Smooth muscle cell (in vitro differentiated cells): Measurements from ENCODE around the gene RSPH10B. TPM values are rescaled to one million over a fixed set of nuclear protein-coding genes. Genes with fewer than 3 reads are reported as not detected.
"Not testable (repeated sequence)": the region's sequence is repeated elsewhere in the genome, so short reads cannot be mapped to it uniquely, and the experiment has no call there.

ENCODE experiments used
- DNase-seq: peaks from one replicate; lab custom pipeline; 2025; ENCODE audit not compliant: unreplicated experiment; lab: John Stamatoyannopoulos, UW
- H2AFZ ChIP-seq: fragments of 200-600 bp; sonication (generic); 2 replicates; pipeline ENCODE4 v1.6.0; 2016; ENCODE audit warnings: antibody characterized with exemption, low read depth, mild to moderate bottlenecking
- H3F3A ChIP-seq: fragments of 200-600 bp; sonication (generic); 2 replicates; pipeline ENCODE4 v1.6.0; 2017; ENCODE audit warnings: antibody characterized with exemption, low read depth
- H3K27ac ChIP-seq: fragments of 200-600 bp; sonication (generic); 2 replicates; pipeline ENCODE4 v1.5.1; 2016; ENCODE audit warnings: low read depth, mild to moderate bottlenecking
- H3K27me3 ChIP-seq: fragments of 200-600 bp; sonication (generic); 2 replicates; pipeline ENCODE4 v1.6.1; 2016; ENCODE audit warnings: low read depth, mild to moderate bottlenecking
- H3K36me3 ChIP-seq: fragments of 200-600 bp; sonication (generic); 2 replicates; pipeline ENCODE4 v1.5.1; 2016; ENCODE audit warnings: low read depth
- H3K4me1 ChIP-seq: fragments of 200-600 bp; sonication (generic); 2 replicates; pipeline ENCODE4 v1.5.1; 2016; ENCODE audit warnings: low read depth
- H3K4me2 ChIP-seq: fragments of 200-600 bp; sonication (generic); 2 replicates; pipeline ENCODE4 v1.6.0; 2016; ENCODE audit warnings: mild to moderate bottlenecking
- H3K4me3 ChIP-seq: fragments of 200-600 bp; sonication (generic); 2 replicates; pipeline ENCODE4 v1.5.1; 2016; ENCODE audit warnings: mild to moderate bottlenecking
- H3K79me2 ChIP-seq: fragments of 200-600 bp; sonication (generic); 2 replicates; pipeline ENCODE4 v1.6.0; 2016; ENCODE audit warnings: low read depth, mild to moderate bottlenecking
- H3K9ac ChIP-seq: fragments of 200-600 bp; sonication (generic); 2 replicates; pipeline ENCODE4 v1.6.0; 2016; ENCODE audit warnings: low read depth
- H3K9me3 ChIP-seq: fragments of 200-600 bp; sonication (generic); replicated peaks from 2 replicates; pipeline ENCODE4 v1.5.1; 2016; ENCODE audit warnings: low read depth
- H4K20me1 ChIP-seq: fragments of 200-600 bp; sonication (generic); 2 replicates; pipeline ENCODE4 v1.6.0; 2016; ENCODE audit warnings: low read depth
- CTCF ChIP-seq: fragments of 200-600 bp; sonication (generic); IDR thresholded peaks from 2 replicates; pipeline ENCODE4 v1.5.1; 2017; ENCODE audit warnings: borderline replicate concordance, mild to moderate bottlenecking, antibody characterized with exemption; ENCODE audit not compliant: insufficient read depth, poor library complexity, severe bottlenecking
- WGBS: methylation state at CpG from one replicate; pipeline ENCODE4 v1.1.7; 2016; ENCODE audit warnings: low lambda C conversion rate; 5-methylcytosine and 5-hydroxymethylcytosine counted together
- polyA plus RNA-seq: library from polyadenylated mRNA; unstranded; fragments of >200 nt; fragmentation: Nextera tagmentation; extraction: Ambion mirVana; gene quantifications from 2 replicates; pipeline ENCODE4 v1.2.1, GENCODE V29; 2016
- total RNA-seq: library from RNA; depleted of rRNA; stranded (reverse); fragments of >200 nt; gene quantifications from 2 replicates; pipeline ENCODE4 v1.2.3, GENCODE V29; 2014

RSPH10B gene
- total and polyA plus RNA-seq, 2 experiments from 2014 or later = 0.04 TPM; not detected in 1

DNA sequence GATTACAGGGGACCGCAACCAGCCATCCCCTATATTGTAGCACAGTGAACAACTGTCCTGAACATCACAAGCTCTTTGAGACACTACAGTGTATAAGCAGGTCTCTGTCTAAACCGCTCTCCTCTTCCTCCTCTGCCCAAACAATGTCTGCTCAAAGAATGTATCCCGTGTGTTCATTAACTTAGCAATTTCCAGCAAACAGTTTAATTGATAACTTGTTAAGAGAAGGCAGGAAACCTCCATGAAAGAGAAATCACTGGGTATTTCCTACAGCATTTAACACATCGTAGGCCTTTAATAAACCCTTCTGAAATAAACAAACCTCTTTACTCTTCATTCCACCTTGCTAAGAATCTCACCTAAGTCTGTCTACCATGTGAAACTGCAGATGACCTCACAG, 36.9 kb upstream of the RSPH10B start:
- Histone ChIP-seq H3K9ac (no peak overlapping the region), H3K27ac (no peak overlapping the region), H3K27me3 (no peaks in the 10 kb centered on the region), H3F3A (no peaks in the 10 kb centered on the region), H3K36me3 (no peaks in the 10 kb centered on the region), H3K4me2 (no peak overlapping the region), H2AFZ (no peak overlapping the region), H3K4me1 (peaks cover 3% of the 10 kb centered on the region), H3K9me3 (no peaks in the 10 kb centered on the region), H3K79me2 (peaks cover 44% of the 10 kb centered on the region), H4K20me1 (no peaks in the 10 kb centered on the region), H3K4me3 (no peak overlapping the region)
- no peak for DNase-seq
- 95% methylated on average over 4 of the region's 4 CpGs for WGBS
- TF ChIP-seq CTCF = no peak

DNA sequence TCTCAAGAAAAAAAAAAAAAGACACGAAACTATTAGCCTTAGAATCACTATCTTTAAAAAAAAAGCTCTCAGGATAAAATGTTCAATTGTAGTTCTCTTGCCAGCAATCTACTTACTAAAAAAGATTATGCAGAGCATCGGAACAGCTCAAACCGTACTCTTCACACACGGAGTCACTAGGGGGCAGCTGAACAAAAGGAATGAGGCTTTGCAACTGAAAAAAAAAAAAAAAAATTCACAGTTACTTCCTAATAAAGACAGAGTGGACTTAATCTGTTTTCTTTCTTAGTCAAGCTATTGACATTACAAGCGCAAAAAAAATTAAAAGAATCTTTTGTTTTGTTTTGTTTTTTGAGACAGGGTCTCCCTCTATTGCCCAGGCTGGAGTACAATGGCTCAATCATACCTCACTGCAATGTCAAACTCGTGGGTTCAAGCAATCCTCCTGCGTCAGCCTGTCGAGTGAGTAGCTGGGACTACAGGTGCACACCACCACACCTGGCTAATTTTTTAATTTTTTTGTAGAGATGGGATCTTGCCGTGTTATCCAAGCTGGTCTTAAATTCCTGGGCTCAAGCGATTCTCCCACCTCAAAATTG, 26.8 kb upstream of the RSPH10B start:
- Histone ChIP-seq H4K20me1 (no peaks in the 10 kb centered on the region), H3K27ac (no peak overlapping the region), H3K4me2 (no peak overlapping the region), H3K27me3 (no peaks in the 10 kb centered on the region), H3K4me3 (no peak overlapping the region), H3K4me1 (no peaks in the 10 kb centered on the region), H3K36me3 (peaks cover 4% of the 10 kb centered on the region), H3F3A (no peaks in the 10 kb centered on the region), H3K79me2 (no peaks in the 10 kb centered on the region), H3K9ac (no peak overlapping the region), H3K9me3 (no peaks in the 10 kb centered on the region), H2AFZ (no peak overlapping the region)
- peak; percentile 54 for TF ChIP-seq CTCF
- no peak for DNase-seq
- WGBS = 75% methylated on average over 10 of the region's 10 CpGs

DNA sequence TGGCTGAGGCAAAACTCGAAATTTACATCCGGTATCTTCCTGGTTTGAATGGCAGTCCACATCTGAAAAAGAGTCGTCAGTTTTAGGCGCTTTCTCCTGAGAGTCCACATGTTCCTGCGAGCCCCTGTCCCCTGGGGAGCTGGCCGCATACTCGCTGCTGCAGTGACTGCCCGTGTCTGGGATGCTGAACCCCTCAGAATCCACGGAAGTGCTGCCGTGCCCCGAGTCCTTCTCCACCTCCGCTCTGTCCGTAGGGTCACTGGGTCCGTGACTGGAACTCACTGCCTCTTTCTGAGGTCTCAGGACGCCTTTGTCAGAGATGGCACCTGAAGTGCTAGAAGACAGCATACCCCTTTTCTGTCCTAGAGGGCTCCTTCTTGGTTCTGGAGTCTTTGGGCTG, 16.6 kb upstream of the RSPH10B start:
- H3K4me3 ChIP-seq, H3K27ac ChIP-seq, H3K79me2 ChIP-seq, H3K36me3 ChIP-seq, H3K9me3 ChIP-seq, H3K9ac ChIP-seq, H2AFZ ChIP-seq, H3K4me1 ChIP-seq, DNase-seq, H3K27me3 ChIP-seq, H3K4me2 ChIP-seq, H3F3A ChIP-seq, H4K20me1 ChIP-seq: not testable (repeated sequence)
- WGBS = 95% methylated on average over 15 of the region's 15 CpGs

GRCh38 chr7:5979680-5980314, 9.3 kb upstream of the RSPH10B start:
- H3K9me3 ChIP-seq, H3K27ac ChIP-seq, H3K36me3 ChIP-seq, H3K27me3 ChIP-seq, H3K9ac ChIP-seq, DNase-seq, H4K20me1 ChIP-seq, H3K4me1 ChIP-seq, H3K4me3 ChIP-seq, H3F3A ChIP-seq, H3K4me2 ChIP-seq, H3K79me2 ChIP-seq, H2AFZ ChIP-seq: not testable (repeated sequence)
- 72% methylated on average over 2 of the region's 12 CpGs for WGBS

DNA sequence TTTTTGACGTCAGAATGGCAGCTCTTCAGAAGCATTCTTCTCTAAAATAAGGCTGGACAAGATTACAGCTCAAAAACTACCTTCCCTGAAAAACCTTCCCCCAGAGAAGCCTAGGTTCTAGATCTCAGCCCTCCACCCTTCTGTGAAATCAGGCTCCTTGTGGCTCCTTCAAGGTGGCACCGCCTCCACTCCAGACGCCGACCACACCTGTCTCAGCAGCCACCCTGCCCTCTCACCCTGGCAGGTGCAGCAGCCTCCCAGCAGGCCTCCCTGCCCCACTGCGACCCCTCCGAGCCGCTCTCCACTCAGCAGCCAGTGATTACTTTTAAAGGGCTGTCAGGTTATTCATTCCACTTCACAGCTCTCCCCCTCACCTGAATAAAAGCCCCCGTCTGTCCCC, 3.1 kb upstream of the RSPH10B start:
- not testable (repeated sequence) for H3K4me1 ChIP-seq
- no CpG with 5 or more reads among the region's 8 CpGs for WGBS

DNA sequence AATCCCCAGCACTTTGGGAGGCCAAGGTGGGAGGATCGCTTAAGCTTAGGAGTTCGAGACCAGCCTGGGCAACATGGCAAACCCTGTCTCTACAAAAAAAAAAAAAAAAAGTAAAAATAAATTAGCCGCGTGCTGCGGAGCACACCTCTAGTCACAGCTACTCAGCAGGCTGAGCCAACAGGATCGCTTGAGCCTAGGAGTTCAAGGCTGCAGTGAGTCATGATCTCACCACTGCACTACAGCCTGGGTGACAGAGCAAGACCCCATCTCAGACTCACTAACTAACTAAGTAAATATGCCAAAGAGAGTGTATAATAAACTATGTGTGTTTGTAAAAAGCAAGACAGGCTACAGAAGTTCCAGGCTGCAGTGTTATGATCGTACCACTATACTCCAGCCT, 6.7 kb downstream of the RSPH10B start:
- not testable (repeated sequence) for H3K79me2 ChIP-seq, H3K9me3 ChIP-seq, H3K27ac ChIP-seq, H3K4me3 ChIP-seq, H3K27me3 ChIP-seq, DNase-seq, H2AFZ ChIP-seq, H3K4me2 ChIP-seq, H3F3A ChIP-seq, H3K36me3 ChIP-seq, H3K4me1 ChIP-seq, H4K20me1 ChIP-seq, H3K9ac ChIP-seq
- 75% methylated on average over 5 of the region's 7 CpGs for WGBS

More for the DNA sequence above, 3.1 kb upstream of the RSPH10B start:
- H4K20me1 ChIP-seq, H3K4me2 ChIP-seq, H3K4me3 ChIP-seq, H3F3A ChIP-seq, H3K79me2 ChIP-seq, H3K9ac ChIP-seq, H3K27me3 ChIP-seq, H2AFZ ChIP-seq, H3K9me3 ChIP-seq, H3K36me3 ChIP-seq, H3K27ac ChIP-seq, DNase-seq: not testable (repeated sequence)

DNA sequence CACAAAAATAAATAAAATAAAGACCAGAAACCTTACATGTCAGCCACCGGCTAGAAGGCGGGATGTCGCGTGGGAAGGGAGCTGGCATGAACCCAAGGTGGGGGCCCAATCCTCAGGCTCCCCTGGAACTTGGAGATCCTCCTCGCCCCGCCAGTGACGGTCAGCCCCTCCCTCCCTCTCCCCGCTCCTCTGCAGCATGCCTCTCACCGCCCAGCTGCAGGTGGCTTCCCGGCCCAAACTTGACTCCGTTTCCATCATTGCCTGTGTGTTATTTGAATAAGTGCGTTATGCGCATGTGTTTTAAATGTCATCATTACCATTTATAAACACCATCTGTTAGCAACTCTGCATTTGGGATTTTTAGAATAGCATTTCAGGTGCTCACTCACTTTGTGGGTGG, 7.3 kb downstream of the RSPH10B start:
- H3K27me3 ChIP-seq, H4K20me1 ChIP-seq, H3K9ac ChIP-seq, H3K4me2 ChIP-seq, H3K36me3 ChIP-seq, H3K4me1 ChIP-seq, H3K9me3 ChIP-seq, H3K4me3 ChIP-seq, H3F3A ChIP-seq, H3K79me2 ChIP-seq, H3K27ac ChIP-seq, DNase-seq, H2AFZ ChIP-seq: not testable (repeated sequence)
- no CpG with 5 or more reads among the region's 13 CpGs for WGBS
